DLD1 (cell line): ENCODE data around the gene IRF2.

Experiments used
- in situ Hi-C: cut with HindIII; loops from 2 replicates; pipeline ENCODE4 v1.10.0; 2017; ENCODE audit warnings: low sequenced_read_pairs

Gene IRF2

GRCh38 chr4:184451726-184452125 lies 22.6 kb downstream of the IRF2 start:
- in situ Hi-C loops, result no loop called here

GRCh38 chr4:184450743-184451535 lies 23.4 kb downstream of the IRF2 start:
- in situ Hi-C loops, result no loop called here

- in situ Hi-C loops, result no loop called here
Observed at GRCh38 chr4:184450045-184450444, 24.3 kb downstream of the IRF2 start.

- in situ Hi-C loops, result no loop called here
Observed at GRCh38 chr4:184448821-184449220, 25.5 kb downstream of the IRF2 start.

- in situ Hi-C loops, result no loop called here
Observed at GRCh38 chr4:184448141-184448540, 26.2 kb downstream of the IRF2 start.

- in situ Hi-C loops, result no loop called here
Observed at GRCh38 chr4:184447664-184448063, 26.7 kb downstream of the IRF2 start.

- in situ Hi-C loops, result no loop called here
Observed at GRCh38 chr4:184446132-184446658, 28.2 kb downstream of the IRF2 start.

GRCh38 chr4:184444953-184445309 lies 29.4 kb downstream of the IRF2 start:
- in situ Hi-C loops, result no loop called here

- in situ Hi-C loops, result no loop called here
Observed at GRCh38 chr4:184444215-184444952, 30.0 kb downstream of the IRF2 start.

- in situ Hi-C loops, result no loop called here
Observed at GRCh38 chr4:184443318-184443717, 31.0 kb downstream of the IRF2 start.

- in situ Hi-C loops, result no loop called here
Observed at GRCh38 chr4:184442314-184442635, 32.1 kb downstream of the IRF2 start.

GRCh38 chr4:184441461-184442313 lies 32.7 kb downstream of the IRF2 start:
- in situ Hi-C loops, result no loop called here

- in situ Hi-C loops, result no loop called here
Observed at GRCh38 chr4:184440595-184441358, 33.6 kb downstream of the IRF2 start.

GRCh38 chr4:184439856-184440594 lies 34.3 kb downstream of the IRF2 start:
- in situ Hi-C loops, result no loop called here

- in situ Hi-C loops, result no loop called here
Observed at GRCh38 chr4:184439386-184439785, 35.0 kb downstream of the IRF2 start.

GRCh38 chr4:184438375-184438774 lies 36.0 kb downstream of the IRF2 start:
- in situ Hi-C loops, result no loop called here

- in situ Hi-C loops, result no loop called here
Observed at GRCh38 chr4:184437565-184438265, 36.6 kb downstream of the IRF2 start.

GRCh38 chr4:184434501-184435066 lies 39.8 kb downstream of the IRF2 start:
- in situ Hi-C loops, result no loop called here

- in situ Hi-C loops, result no loop called here
Observed at GRCh38 chr4:184434021-184434420, 40.3 kb downstream of the IRF2 start.
